Activated gamma-delta T cell (primary cell): ENCODE data around the gene SPACA7.

Source experiments
- DNase-seq: peaks from one replicate; lab custom pipeline; 2025; lab: John Stamatoyannopoulos, UW

SPACA7 gene

DNA sequence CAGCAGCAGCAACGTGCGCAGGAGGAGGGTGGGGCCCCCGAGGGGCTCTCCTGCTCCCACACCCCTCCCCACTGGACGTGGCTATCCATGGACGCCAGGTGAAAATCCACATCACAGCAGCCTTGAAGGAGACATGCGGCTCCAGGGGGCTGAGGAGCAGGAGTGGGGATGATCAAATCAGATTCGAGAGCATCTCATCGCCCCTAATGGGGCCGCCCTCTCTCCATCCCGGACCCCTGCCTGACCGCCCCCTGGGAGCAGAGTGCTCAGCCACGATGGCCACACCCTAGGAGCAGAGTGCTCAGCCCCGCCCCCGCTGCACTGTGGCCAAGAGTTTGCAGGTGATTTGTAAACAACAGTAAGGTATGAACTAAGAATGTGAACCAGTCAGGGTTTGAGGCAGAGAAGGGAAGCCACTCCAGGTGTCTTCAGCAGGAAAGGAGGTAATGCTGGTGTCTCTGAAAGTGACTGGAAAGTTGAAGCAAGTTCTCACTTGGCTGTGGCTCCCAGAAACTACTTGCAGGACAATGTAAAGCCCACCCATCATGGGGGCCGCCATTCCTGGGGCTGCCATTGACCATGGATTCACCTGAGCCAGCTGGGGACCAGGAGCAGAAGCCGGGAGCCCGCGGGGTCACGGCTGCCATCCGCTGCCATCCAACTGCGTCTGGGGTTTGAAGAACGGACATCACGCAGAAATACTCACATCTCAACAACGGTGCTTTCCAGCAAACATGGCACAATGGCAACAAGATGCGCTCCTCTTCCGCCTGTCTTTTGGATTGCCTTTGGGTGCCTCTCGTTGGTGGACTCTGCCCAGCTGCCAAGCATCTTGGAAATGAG is 71.8 kb downstream of the SPACA7 start:
- no peak for DNase-seq

DNA sequence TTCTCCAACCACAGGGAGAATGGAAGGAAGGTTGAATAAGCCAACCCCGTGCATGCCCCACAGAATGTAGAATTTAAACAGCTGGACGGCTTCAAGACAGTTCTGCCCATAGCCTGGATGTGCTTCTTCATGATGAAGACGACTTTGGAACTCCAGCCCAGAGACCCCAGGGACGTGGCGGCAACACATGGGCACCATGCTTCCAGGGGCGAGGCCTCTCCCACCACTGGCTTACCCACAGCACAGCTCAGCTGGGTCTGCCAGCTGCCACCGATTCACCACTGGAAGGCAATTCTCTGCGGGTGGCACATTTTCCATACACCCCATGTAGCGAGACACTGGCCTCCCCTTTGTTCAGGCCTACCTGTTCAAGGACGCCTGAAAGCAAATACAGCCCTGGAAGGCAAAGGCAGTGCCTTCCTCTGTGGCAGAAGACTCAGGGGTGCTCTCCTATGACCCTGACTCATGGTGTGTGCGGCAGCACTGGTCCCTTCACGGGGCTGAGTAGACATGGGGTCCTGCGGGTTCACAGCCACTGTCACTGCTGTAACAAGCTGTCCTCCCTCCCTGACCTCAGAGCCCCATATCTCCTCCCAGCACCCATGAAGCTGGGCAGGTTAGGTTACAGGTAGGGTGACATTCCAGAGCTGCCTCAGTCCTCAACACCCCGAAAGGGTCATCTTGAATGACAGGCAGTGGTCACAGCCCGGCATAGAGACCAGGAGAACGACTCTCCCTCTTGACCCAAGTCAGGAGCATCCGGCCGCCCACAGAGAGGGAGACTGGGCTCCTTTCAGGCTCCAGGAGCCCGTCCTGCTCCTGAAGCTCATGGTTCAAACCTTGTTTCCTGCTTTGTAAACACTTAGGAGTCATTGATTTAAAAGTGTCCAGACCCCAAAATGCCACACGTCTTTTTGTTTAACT is 72.7 kb downstream of the SPACA7 start:
- no peak for DNase-seq

DNA sequence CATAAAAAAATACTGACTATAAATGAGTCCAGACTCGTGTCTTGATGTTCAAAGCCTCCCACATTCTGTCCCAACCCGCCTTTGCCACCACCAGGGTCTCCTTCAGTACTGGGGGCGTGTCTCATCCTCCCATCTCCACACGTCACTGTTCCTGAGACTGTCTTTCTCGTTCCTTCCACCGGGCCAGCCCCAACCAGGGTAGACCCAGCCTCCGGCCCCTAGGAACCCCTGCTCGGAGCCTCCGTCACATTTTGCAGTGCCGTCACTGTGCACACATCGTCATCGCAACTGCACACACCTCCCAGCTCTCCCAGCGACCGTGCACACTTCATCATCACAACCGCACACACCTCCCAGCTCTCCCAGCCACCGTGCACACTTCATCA is 73.4 kb downstream of the SPACA7 start:
- DNase-seq: no peak

DNA sequence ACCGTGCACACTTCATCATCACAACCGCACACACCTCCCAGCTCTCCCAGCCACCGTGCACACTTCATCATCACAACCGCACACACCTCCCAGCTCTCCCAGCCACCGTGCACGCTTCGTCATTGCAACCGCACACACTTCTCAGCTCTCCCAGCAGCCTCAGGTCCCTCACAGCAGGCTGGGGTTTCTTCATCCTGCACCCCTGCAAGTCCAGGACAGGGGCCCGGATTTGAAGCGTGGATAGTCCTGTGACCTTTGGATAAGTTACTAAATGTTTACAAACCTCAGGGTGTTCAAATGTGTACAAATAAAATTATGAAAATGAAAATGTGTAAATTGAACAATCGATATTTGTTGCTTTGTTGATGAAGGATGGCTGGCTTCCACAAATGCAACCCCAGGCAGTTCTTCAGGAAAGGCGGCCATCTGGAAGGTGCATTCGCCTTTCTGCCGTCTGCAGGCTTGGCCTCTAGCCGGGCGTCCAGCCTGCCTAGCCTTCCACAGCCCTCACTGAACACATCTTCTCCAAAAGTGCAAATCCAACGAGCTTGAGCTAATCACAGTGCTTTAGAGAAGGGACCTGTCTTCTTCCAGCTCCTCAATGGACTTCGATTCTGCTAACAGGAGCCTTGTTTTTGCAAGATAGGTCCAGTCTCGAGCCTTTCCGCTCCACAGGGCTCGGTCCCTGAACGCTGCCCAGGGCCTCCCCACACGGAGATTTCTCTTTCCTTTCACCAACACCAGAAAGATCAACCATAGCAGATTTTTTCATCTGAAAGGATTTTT is 74.2 kb downstream of the SPACA7 start:
- no peak for DNase-seq

DNA sequence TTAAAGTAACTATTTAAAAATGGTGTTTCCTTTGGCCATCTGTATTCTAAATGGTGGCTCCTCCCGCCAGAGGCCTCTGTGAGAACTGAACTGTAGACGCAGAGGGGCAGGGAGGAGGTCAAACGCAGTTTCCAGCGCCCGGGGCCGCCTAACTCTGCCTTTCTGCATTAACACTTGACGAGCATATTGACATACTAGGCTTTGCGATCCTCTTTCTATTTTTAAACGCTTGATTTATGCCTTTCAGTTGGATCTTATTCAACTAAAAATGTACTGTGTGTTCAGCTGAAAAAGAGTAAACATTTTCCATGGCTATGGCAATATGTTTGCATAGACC is 74.7 kb downstream of the SPACA7 start:
- no peak for DNase-seq

DNA sequence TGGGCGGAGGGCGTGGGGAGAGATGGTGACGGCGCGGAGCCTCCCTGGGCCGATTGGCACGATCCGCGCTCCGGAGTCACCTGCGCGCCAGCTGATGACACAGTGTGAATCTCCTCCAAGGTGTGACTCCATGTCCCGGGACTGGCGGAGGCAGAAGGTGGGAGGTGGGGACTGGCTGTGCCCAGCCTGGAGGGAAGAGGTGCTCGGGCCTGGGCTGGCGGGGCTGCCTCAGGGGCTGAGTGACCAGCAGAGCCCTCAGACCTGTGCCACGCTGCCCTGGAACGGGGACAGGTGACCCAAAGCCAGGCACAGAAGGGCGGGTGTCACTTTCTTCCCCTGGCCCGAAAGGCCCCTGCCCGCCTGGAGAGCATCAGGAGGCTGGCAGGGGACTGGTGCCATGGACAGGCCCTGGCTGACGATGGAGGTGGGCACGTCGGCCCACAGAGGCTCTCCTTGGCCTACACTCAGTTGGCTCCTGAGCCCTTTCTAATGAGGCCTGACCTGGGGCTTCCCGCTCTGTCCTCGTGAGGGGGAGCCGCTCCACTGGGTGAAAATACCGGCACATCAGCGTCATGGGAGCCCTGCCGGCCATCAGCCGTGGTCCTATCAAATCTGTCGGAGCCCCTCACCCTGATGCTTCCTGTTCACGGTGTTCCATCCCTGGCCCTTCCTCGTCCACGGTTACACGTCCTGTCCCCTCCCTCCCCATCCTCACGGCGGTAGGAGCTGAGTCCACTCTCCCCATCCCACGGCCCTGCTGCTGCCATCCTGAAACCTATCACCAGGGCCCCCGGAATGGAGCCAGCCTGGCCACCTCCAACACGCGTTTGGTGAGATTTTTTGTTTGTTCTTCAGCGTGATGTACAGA is 75.6 kb downstream of the SPACA7 start:
- DNase-seq: no peak

DNA sequence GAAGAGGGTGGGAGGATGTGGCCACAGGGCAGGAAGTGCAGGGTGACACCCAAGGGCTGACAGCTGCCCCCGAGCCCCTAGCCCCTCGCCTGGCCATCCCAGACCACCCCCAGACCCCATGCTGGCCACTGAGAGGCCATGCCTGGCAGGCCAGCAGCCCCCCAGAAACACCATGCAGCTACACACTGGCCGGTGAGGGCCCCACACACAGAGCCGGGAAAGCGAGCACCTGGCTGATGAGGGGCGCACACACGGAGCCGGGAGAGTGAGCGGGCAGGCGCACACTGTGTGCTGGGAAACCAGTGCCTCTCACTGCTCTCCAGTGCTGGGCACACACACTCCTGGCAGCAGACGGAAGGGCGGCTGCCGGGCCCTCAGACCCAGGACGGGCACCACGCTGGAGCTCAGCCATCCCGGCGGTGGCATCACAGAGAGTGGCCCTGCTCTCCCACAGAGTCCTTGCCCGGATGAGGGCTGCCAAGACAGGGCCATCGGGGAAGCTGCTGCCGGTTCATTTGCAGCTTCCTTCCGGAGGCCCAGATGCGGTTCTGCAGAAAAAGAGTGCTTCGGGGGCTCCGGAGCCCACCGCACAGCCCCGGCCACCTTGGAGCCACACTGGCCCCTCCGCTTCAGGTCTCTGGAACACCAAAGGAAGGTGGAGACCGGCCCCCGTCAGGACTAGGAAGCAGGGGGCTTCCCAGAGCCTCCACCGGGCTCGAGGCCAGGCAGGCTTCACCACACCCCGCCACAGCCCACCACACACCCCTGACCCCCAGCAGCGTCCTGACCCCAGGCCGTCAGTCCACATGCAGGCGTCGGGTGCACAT is 76.4 kb downstream of the SPACA7 start:
- DNase-seq: no peak

DNA sequence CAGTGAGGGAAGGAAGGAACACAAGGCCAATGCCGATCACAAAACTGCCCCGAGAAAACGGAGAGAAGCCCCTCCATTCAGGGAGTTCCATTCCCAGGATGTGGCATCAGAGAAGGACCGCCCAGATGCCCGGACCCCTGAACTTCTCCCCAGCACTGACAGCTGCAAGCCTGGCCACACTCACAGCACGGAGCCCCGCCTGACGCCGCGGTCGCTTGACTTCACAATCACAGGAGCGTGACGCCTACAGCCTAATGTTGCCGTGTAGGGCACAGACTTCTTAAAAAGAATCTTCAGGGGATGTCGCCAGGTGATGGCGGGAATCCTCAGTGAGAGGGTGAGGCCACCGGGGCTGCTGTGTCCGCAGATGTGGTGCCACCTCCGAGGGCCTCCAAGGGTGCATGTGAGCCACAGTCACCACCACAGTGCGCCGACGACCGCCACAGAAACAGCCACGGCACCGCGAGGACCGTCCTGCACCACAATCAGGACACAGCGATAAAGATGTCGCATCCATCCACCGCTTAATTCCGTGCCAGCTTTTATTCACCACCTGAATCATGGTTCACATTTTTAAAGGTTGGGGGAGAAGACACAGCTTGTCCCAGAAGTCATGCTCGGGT is 77.2 kb downstream of the SPACA7 start:
- no peak for DNase-seq

DNA sequence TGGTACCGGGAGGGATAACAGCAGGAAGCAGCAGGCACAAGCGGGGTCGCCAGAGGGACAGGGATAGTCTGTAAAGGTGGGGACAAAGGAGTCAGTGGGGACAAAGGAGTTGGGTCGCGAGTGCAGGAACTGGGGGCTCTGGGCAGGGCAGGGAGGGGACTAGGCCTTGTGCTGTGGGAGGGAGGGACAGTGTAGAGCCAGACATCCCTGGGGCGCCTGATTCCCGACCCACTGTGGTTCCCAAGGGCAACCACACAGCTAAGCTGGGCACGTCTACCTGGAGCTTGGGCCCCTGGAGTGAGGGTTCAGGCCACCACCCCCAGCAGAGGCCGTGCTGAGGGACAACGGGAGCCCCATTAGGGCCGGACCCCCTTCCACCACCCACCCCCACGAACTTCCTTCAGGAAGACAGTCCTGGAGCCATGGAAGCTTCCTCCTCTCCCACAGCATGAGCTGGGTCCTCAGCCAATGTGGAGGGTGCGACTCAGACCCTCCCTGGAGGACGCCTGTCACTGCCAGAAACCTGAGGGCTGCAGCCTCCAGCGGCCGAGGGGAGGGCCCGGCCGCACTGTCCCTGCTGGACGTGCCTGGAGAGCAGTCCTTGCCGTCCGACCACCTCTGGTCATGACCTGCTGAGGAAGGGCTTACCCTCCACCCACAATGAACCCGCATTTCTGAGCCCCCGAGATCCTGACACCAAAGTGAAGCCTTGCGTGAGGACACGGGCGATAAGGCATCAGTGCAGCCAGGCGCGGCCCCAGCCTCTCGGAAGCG is 77.9 kb downstream of the SPACA7 start:
- DNase-seq: no peak

DNA sequence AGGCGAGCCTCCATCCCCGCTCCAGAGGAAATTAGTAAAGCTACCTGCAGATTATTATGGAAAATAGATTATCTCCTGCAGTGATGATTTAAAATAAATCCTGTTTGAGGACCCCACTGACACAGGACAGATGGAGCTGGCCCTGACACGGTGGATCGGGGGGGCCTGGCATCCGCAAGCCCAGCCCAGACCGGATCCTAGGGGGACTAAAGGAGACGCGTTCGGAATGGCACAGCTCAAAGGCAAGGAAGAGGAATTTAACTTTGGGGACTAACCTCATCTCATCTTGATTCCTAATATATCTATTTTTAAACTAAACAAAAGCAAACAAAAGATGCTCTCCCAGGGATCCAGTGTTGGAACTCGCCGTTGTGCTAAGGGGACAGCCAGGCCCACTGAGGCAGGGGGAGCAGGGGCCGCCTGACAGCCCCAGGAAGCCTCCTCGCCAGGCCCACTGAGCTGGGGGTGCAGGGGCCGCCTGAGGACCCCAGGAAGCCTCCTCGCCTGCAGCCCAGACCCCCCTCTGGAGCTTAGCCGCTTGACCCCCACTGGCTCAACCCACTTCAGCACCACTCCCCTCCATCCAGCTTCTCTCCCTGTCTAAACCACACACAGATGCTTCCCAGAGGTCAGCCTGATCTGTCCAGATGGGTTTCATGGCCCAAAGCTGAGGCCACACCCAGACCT is 78.6 kb downstream of the SPACA7 start:
- no peak for DNase-seq

DNA sequence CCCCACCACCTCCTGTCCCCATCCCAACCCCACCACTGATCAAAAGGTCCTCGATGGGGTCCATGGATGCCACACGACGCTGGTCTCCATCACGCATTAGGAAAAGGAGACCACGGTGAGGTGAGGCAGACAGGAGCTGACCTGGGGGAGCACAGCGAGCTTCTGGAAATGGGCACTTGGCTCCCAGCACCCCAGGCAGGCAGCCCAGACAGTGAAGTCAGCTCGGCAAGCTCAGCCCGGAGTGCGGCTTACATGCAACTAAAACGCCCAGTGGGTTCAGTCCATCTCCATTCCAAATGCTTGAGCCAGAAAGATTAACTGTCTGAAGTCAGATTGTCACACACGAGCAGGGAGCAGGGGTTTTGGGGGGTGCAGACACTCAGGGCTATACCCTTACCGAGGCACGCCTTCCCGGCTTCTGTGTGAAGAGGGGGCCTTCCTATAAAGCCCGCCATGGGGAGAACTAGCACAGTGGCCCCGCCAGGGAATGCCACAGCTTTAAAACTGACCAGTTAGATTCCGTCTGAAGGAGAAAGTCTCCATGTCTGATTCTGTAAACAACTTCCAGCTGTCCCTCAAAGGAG is 79.4 kb downstream of the SPACA7 start:
- no peak for DNase-seq

DNA sequence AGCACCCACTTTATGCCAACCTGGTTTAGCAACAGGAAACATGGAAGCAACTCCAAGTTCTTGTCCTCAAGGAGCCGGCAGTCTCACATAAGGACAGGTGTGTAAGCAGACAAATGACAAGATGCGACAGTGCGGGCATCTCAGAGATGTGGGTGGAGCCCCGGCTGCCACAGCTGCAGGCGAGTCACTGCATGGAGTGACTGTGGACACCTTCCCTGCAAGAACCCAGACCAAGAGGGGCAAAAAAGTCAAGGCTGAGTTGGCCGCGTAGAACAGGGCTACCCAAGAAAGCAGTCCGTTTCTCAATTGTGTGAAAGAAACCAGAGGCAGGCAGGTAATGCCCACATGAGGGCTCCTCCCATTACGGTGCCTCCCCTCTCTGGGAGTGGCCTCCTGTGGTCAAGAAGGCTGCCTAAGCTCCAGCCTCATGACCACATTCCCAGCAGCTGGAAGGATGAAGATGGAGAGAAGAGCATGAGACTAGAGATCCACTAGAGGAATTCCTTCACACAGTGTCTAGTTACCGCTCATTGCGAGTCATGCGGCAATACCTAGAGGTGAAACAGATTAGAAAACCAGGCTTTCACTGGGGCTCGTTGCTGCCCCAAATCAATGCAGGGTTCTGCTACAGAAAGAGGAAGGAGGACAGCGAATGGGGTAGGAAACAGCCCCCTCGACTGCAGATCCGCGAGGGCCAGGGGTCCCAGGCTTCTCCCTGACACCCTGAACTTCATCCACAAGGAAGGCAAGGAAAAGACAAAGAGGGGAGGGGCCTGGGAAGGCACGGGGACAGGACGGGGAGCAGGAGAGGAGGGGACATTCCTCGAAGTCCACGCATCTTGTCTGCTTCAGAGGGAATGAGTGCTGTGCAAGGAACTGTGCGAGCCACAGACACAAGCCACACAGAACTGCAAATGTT is 80.2 kb downstream of the SPACA7 start:
- no peak for DNase-seq

DNA sequence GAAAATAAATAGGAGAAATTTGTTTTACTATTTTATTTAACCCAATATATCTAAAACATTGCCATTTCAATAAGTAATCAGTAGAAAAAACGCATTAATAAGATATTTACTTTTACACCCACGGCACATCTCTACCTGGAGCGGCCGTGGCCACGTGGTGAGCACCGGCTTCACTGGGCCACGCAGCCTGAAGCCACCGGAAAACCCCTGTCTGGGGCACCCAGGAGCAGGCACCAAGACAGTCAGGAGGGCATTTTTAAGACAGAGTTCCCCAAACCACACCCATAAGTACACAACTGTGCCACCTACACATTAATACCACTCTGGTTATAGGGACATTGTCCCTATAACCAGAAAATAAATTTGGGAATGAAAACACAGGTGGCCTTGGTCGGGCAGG is 80.9 kb downstream of the SPACA7 start:
- DNase-seq: no peak

DNA sequence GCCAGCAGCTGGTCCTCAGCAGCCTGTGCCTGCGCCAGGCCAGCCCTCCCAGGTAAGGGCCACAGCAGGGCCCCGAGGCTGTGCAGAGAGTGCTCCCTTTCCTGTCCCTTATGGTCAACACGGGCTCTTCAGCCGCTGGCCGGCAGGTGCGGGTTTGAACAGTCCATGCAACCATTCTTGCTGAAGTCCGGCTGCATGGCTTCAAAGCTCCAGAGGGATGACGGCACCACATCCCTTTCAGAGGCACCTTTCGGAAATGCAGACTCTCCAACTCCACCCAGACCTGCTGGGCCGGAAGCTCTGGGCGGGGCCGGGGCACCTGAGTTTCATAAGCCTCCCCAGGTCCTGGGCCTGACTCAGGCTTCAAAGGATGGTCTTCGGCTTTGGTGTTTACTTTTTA is 81.3 kb downstream of the SPACA7 start:
- no peak for DNase-seq

DNA sequence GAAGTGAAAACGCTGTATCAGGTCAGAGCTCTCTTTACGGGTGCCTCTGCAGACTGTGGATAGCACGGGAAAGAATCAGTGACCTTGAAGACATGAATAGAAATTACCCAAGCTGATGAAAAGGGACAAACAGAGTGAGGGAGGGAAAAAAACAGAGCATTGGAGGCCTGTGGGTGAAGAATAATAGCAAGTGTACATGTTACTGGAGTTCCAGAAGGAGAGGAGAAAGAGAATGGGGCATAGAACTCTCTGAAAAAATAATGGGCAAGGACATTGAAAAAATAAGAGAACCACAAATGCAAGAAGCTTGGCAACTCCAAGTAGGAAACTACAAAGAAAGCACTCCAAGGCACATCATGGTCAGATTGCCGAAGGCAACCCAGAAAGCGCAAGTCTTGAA is 86.3 kb downstream of the SPACA7 start:
- DNase-seq: no peak

DNA sequence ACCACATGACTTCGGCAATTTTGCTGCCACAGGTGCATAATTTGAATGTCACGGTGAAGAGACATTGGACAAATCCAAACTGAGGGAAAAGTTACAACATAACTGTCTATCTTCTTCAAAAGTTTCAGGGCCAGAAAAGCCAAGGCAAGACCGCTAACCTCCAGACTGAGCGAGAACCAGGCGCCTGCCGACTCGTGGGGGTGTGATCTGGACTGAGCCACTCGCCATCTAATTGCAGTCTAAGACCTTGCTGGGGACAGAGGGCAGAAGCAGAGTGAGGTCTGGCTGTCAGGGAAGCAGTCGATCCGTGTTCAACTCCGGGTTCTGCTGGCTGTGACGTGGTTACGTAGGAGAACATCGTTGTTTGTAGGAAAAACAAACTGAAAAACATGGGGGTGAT is 88.6 kb downstream of the SPACA7 start:
- DNase-seq: no peak
